ENCODE measurements around the gene KIF5A. TPM values are rescaled to one million over a fixed set of nuclear protein-coding genes. Genes with fewer than 3 reads are reported as not detected.
A peak's percentile ranks its signal among the peaks of the same experiment; 100 is the strongest.

KIF5A gene
- total and polyA plus RNA-seq, 2 of the 13 experiments (the other 11 are each of a cell fraction or from before 2014, with no cell fraction given), result 1.6 to 11.9 TPM

DNA sequence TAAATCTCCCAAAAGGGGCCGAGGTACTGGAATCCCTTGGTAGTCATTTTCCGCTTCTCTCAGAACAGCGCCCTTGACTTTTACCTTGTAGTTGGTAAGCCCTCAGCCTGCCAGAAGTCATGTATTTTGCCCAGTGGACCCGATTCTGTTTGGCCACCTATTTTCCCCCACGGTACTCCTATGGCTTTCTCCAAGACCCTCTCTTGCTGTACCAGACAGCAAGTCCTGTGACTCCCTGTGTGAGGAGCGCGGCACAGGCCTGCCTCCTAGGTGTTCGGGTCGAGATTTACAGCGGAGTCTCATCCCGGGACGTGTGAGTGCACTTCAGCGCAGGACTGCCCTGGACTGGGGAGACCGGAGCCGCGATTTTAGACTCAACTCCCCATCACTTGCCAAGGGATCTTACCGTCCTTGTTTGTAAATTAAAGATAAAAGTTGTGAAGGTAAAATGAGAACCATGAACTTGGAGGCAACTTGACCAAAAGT lies 28.3 kb upstream of the KIF5A start (continued):
- TF ChIP-seq ZNF503 (CRISPR knock-in tag; IDR thresholded peaks at IDR 0.05) (no peak), ZNF607 (CRISPR knock-in tag; IDR thresholded peaks at IDR 0.05; ENCODE audit: borderline replicate concordance) (no peak), KAT8 (CRISPR knock-in tag; IDR thresholded peaks at IDR 0.05) (no peak), CTCF (CRISPR knock-in tag; IDR thresholded peaks at IDR 0.05) (peak; percentile 56), IRF2 (CRISPR knock-in tag; IDR thresholded peaks at IDR 0.05) (no peak), CSRNP1 (CRISPR knock-in tag; IDR thresholded peaks at IDR 0.05) (no peak), ZNF138 (CRISPR knock-in tag; IDR thresholded peaks at IDR 0.05; ENCODE audit: low read depth) (no peak), ZNF354B (CRISPR knock-in tag; IDR thresholded peaks at IDR 0.05) (no peak), JARID2 (CRISPR knock-in tag; IDR thresholded peaks at IDR 0.05; ENCODE audit: insufficient replicate concordance) (no peak), CREM (IDR thresholded peaks at IDR 0.05) (no peak), CREM (CRISPR knock-in tag; IDR thresholded peaks at IDR 0.05) (no peak), GTF3A (CRISPR knock-in tag; conservative IDR thresholded peaks at IDR 0.05) (0 out of 2 replicates have a peak, but pooled peaks have one; percentile 50), SMAD3 (CRISPR knock-in tag; IDR thresholded peaks at IDR 0.05) (no peak), GTF2F1 (IDR thresholded peaks at IDR 0.05; ENCODE audit: low read length) (no peak), MTF2 (CRISPR knock-in tag; IDR thresholded peaks at IDR 0.05; ENCODE audit: borderline replicate concordance) (no peak), PLRG1 (conservative IDR thresholded peaks at IDR 0.05) (no peak)
- TF ChIP-seq, protein P1, sequence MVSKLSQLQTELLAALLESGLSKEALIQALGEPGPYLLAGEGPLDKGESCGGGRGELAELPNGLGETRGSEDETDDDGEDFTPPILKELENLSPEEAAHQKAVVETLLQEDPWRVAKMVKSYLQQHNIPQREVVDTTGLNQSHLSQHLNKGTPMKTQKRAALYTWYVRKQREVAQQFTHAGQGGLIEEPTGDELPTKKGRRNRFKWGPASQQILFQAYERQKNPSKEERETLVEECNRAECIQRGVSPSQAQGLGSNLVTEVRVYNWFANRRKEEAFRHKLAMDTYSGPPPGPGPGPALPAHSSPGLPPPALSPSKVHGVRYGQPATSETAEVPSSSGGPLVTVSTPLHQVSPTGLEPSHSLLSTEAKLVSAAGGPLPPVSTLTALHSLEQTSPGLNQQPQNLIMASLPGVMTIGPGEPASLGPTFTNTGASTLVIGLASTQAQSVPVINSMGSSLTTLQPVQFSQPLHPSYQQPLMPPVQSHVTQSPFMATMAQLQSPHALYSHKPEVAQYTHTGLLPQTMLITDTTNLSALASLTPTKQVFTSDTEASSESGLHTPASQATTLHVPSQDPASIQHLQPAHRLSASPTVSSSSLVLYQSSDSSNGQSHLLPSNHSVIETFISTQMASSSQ (IDR thresholded peaks at IDR 0.05; ENCODE audit: low read depth), result no peak
- TF ChIP-seq, protein P1 (CRISPR knock-in tag; IDR thresholded peaks at IDR 0.05; ENCODE audit: borderline replicate concordance), result no peak
- TF ChIP-seq, protein P2, sequence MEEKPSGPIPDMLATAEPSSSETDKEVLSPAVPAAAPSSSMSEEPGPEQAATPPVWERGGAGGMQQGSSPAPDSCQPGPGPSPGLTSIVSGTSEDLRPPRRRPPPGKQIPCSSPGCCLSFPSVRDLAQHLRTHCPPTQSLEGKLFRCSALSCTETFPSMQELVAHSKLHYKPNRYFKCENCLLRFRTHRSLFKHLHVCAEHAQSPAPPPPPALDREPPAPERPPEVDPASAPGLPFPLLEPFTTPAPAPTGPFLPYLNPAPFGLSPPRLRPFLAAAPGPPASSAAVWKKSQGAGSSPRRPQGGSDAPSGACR (CRISPR knock-in tag; IDR thresholded peaks at IDR 0.05), result no peak
- TF ChIP-seq, protein P3, sequence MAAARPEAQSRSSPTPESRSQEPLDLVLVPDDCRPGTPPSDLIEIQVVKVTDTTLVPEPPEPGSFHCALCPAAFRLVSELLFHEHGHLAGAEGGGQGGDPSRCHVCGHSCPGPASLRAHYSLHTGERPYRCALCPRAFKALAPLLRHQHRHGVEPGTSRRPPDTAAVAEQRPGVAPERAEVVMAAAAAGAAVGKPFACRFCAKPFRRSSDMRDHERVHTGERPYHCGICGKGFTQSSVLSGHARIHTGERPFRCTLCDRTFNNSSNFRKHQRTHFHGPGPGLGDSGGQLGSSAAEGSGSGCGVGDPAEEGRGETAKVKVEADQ (CRISPR knock-in tag; IDR thresholded peaks at IDR 0.05; ENCODE audit: borderline replicate concordance), result no peak
